Measurements from ENCODE around the gene PCAT7. TPM values are rescaled to one million over a fixed set of nuclear protein-coding genes. Genes with fewer than 3 reads are reported as not detected.

PCAT7 gene
- total RNA-seq, 1 experiment from 2014 or later, result 3.8 TPM

DNA sequence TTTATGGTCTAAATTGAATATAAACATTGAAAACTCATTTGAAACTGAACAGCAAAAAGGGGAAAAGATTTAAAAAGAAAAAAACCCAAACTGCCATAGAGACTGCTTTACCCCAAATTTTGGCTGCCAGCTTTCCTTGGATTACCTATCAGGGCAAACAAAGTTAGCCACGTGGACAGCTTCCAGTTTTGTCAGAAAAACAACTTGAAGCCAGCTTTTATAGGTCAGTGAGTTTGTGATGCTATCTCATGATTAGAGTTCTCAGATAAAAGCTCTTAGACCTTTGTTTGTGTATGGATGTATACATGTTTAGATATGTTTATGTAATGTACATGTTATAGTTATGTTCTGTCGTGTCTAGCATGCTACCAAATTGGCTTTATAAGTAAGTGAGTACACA lies 22.7 kb downstream of the PCAT7 start:
- no peak overlapping the region for H2AFZ ChIP-seq
- H3K36me3 ChIP-seq (ENCODE audit: low read depth), result no peaks in the 10 kb centered on the region
- H4K20me1 ChIP-seq (ENCODE audit: insufficient read depth), result no peaks in the 10 kb centered on the region
- no peaks in the 10 kb centered on the region for H3K27me3 ChIP-seq (ENCODE audit: insufficient read depth, low read depth)
- H3K4me2 ChIP-seq, result no peak overlapping the region
- no peak overlapping the region for H3K27ac ChIP-seq
- no peaks in the 10 kb centered on the region for H3K79me2 ChIP-seq (ENCODE audit: low read depth)
- BruUV-seq (replicated peaks), result no TSS peak
- H3F3A ChIP-seq (ENCODE audit: insufficient read depth, low read depth), result no peaks in the 10 kb centered on the region
- H3K4me3 ChIP-seq, result no peak overlapping the region
- H3K4me1 ChIP-seq (replicated peaks; ENCODE audit: insufficient read depth), result no peaks in the 10 kb centered on the region
- DNase-seq, result no peak
- no peaks in the 10 kb centered on the region for H3K9me3 ChIP-seq (ENCODE audit: insufficient read depth, low read depth)
- ChIA-PET POLR2A (ENCODE audit: unreplicated experiment) (no interaction called here), CTCF (no interaction called here)
- no peaks in the 10 kb centered on the region for H3K9me2 ChIP-seq (ENCODE audit: insufficient read depth)
- no peak for TF ChIP-seq CTCF (conservative IDR thresholded peaks at IDR 0.05)
- no peak for TF ChIP-seq EZH2 (IDR thresholded peaks at IDR 0.05; ENCODE audit: low read depth)
- intact Hi-C loops (cut with micrococcal nuclease; ENCODE audit: unreplicated experiment), result no loop called here

GRCh38 chr9:94581728-94582127 lies 26.8 kb downstream of the PCAT7 start:
- H3K27ac ChIP-seq, result no peak overlapping the region
- intact Hi-C loops (cut with micrococcal nuclease; ENCODE audit: unreplicated experiment), result no loop called here
- no peaks in the 10 kb centered on the region for H3F3A ChIP-seq (ENCODE audit: insufficient read depth, low read depth)
- no peaks in the 10 kb centered on the region for H3K9me2 ChIP-seq (ENCODE audit: insufficient read depth)
- H3K79me2 ChIP-seq (ENCODE audit: low read depth), result no peaks in the 10 kb centered on the region
- BruUV-seq (replicated peaks), result no TSS peak
- H3K4me2 ChIP-seq, result no peak overlapping the region
- no peaks in the 10 kb centered on the region for H3K9me3 ChIP-seq (ENCODE audit: insufficient read depth, low read depth)
- no peaks in the 10 kb centered on the region for H3K4me1 ChIP-seq (replicated peaks; ENCODE audit: insufficient read depth)
- no peak overlapping the region; the same call in 1 of the 2 replicates for H2AFZ ChIP-seq
- CTCF ChIA-PET, result no interaction called here
- H3K27me3 ChIP-seq (ENCODE audit: insufficient read depth, low read depth), result no peaks in the 10 kb centered on the region
- H3K4me3 ChIP-seq, result no peak overlapping the region
- no peaks in the 10 kb centered on the region for H4K20me1 ChIP-seq (ENCODE audit: insufficient read depth)
- no peaks in the 10 kb centered on the region for H3K36me3 ChIP-seq (ENCODE audit: low read depth)
- TF ChIP-seq EZH2 (IDR thresholded peaks at IDR 0.05; ENCODE audit: low read depth) (no peak), CTCF (conservative IDR thresholded peaks at IDR 0.05) (no peak)
- DNase-seq, result no peak
- POLR2A ChIA-PET (ENCODE audit: unreplicated experiment), result no interaction called here

DNA sequence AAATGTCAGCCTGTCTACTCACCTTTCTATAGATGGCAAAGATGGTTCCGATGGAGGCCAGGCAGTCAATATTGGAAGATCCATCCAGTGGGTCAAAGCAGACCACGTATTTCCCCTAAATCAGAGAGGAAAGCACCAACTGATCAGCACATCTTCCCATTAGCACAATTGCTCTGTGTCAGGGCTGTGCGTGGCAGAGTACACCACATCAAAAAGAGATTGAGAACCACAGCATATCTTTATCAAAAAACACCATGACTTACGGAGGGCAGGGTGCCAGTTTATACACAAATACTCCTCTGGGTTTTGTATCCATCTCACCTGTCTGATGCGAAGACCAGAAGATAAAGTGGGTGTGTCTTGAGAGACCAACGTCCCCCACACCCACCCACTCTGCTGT lies 29.7 kb downstream of the PCAT7 start:
- H4K20me1 ChIP-seq (ENCODE audit: insufficient read depth), result no peaks in the 10 kb centered on the region
- no peaks in the 10 kb centered on the region for H3K9me3 ChIP-seq (ENCODE audit: insufficient read depth, low read depth)
- intact Hi-C loops (cut with micrococcal nuclease; ENCODE audit: unreplicated experiment), result no loop called here
- no peak for TF ChIP-seq EZH2 (IDR thresholded peaks at IDR 0.05; ENCODE audit: low read depth)
- TF ChIP-seq CTCF (conservative IDR thresholded peaks at IDR 0.05), result no peak
- ChIA-PET POLR2A (ENCODE audit: unreplicated experiment) (no interaction called here), CTCF (no interaction called here)
- H3F3A ChIP-seq (ENCODE audit: insufficient read depth, low read depth), result no peaks in the 10 kb centered on the region
- no peaks in the 10 kb centered on the region for H3K79me2 ChIP-seq (ENCODE audit: low read depth)
- no peaks in the 10 kb centered on the region for H3K9me2 ChIP-seq (ENCODE audit: insufficient read depth)
- H3K4me1 ChIP-seq (replicated peaks; ENCODE audit: insufficient read depth), result no peaks in the 10 kb centered on the region
- H3K27ac ChIP-seq, result no peak overlapping the region
- H3K27me3 ChIP-seq (ENCODE audit: insufficient read depth, low read depth), result no peaks in the 10 kb centered on the region
- no peak overlapping the region for H3K4me3 ChIP-seq
- no peak overlapping the region for H2AFZ ChIP-seq
- DNase-seq, result no peak
- H3K36me3 ChIP-seq (ENCODE audit: low read depth), result no peaks in the 10 kb centered on the region
- BruUV-seq (replicated peaks), result no TSS peak
- H3K4me2 ChIP-seq, result no peak overlapping the region
